ENCODE results near the gene KCNC2.
"Not testable (repeated sequence)": the region's sequence is repeated elsewhere in the genome, so short reads cannot be mapped to it uniquely, and the experiment has no call there.

Gene KCNC2

DNA sequence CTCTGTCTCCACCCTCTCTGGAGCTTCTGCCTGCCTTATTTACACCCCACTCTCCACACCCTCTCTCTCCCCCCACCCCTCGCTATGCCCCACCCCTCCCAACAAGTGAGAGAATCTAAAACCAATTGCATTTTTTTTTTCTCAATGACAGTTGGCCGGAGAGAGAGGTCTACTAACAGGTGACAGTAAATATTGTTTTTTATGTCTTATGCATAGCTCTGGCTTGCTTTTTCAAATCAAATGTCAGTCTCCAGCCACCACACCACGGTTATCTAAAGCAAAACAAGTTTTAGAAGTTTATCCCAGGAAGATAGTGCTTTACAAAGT lies at the start of gene KCNC2:
KCNC2 (minus strand) TSS at position 28 of the 327 bp plus-strand sequence.
- no peak for DNase-seq

DNA sequence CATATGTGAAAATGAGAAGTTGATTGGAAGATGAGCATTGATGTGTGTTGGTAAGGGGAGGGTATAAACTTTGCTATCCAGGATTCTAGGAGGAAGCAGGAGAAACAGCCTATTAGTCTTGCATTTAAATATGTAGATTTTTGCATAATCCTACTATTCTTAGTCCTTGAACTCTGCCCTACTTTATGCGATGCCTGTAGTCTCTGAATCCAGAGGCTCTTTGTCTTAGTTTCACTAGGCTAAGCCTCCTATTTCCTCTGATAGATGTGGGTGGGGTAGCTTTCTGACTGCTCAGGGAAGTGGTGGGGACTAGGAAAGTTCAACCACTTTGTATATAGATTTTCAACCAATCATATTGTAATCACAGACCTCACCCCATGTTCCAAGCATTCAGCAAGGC lies 49.5 kb upstream of the KCNC2 start:
- DNase-seq: no peak

DNA sequence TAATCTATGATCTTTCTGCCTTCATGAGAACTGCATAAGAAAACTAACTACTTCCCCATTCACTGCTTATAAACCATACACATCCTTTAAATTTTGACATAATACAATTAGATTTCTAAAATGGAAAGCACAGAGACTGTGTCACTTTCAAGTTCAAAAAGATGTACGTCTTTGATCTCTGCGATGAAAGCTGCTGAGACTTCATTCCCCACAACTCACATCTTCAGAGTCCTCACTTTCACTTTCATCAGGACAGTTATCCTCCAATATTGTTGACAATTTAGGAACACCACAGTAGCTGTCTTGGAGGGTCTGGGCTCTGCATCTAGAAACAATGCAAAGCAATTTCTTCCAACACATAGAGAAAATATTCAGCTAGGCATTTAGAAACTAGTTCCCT lies 47.9 kb upstream of the KCNC2 start:
- no peak for DNase-seq

DNA sequence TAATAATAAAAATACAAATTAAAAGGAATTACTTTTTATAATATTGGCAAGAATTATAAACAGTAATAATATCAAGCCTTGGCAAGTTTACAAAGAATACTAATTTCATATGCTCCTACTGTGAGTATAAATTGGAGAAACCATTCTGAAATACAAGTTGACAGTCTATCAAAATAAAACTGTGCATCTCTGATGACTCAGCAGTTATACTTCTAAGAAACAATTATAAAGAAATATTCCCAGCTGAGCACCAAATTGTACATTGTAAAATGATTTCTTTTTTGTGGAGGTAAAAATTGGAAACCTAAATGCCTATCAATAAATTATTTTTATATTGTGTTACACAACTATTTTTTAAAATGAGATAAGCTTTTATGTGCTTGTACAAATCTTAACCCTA lies 35.5 kb upstream of the KCNC2 start:
- no peak for DNase-seq

DNA sequence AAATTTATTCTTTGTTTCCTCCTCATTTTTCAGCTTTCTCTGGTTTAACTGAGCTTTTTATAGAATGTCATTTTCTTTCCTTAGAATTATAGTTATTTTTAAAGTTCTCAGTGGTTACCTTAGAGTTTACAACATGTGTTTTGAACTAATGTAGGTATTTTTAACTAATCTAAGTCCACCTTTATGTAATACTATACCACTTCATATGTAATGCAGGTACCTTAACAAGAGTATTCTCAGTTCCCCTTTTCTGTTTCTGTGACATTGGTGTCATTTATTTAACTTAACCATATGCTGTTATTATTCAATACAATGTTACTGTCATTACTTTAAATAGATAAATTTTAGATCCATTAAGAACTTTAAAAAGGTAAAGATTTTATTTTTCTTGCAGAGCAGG lies 30.3 kb upstream of the KCNC2 start:
- no peak for DNase-seq

DNA sequence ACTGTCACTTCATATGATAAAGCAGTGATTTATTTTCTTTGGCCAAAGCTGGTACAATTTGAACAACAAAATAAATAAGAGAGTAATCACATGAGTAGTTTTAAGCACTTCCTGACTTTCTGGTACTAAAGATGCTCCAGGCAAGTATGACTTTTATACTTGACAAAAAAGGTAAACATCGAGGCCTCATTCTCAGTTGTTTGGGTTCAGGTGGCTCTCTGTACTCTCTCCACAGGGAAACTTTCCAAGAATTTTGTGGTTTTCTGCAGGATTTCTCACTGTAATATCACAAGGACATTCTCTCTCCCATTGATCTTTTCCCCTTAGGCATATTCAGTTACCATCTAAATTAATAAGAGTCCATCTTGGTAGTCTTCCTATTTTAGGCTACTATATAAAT lies 26.6 kb upstream of the KCNC2 start:
- DNase-seq: peak in 1 of 2 experiments; percentile 13

DNA sequence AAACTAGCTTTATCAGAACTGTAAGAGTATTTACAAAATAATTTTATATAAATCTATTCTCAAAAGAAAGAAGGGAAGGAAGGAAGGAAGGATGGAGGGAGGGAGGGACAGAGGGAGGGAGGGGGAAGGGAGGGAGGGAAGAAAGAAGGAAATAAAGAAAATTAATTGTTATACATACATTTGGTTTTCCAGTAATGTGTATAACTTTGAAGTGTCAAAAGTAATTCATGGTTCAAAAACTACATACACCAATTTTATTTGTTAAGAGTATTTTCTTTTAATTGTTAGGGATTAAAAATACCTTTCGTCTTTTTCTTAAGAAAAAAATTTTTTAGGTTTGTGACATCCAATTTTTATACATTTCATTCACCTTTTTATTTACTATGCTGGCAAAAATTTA lies 17.5 kb upstream of the KCNC2 start:
- DNase-seq: no peak

DNA sequence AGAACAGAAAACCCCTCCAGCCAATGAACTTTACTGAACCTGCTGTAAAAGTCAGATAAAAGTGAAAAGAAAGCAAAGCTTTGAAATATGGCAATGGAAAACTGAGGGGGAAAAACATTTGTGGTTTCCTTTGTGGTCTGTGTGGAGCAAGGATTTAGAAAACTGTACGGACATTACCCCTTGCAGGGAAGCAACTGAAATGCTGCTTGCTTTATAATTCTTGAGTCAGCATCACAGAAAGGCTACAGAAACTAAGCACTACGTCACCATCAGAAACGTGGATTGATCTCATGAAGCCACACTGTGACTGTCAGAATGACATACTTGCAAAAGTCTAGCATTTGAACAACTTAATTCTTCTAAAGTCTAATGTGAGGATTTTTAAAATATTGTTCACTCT lies 2.4 kb upstream of the KCNC2 start:
- no peak for DNase-seq

DNA sequence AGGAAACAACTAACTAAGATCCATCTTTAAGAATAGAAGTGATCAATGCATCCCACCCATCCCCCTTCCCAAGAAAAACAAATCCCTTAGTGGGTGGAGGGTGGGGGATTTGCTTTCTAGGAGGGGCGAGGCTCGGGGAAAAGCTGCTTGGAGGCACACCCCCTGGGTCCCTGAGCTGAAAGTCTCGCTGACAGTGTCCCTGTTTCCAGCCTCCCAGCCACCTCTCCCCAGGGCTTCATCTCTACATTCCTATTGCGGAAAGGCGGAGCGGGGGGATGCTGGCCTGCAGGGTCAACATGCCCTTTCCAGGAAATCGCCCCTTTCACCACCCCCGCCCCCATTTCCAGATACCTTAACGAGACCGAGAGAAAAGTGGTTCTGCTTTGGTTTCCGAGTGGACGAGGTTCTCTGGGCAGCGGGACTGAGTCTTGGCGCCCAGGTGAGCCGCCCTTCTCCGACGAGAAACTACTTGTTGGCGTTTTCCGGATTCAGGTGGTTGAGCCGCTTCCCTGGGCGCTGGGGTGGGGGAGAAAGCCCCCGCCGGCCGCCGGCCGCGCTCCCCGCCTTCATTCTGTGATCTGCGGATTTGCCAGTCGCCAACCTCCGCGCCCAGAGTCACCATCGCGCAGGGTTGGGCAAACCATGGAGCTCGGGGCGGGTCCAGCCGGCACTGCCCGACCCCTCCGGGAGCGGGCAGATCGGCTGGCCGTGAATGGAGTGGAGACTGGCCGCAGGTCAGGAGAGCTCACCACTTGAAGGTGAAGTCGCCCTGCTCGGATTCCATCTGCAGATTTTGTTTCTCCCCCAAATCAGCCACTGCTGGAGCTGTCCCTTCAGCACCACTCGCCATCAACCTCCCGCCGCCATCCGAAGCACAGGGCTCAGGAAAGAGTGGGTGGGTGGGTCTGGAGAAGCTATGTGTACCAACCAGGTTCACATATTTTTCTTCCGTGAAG lies 505 bp downstream of the KCNC2 start:
- no peak for DNase-seq

DNA sequence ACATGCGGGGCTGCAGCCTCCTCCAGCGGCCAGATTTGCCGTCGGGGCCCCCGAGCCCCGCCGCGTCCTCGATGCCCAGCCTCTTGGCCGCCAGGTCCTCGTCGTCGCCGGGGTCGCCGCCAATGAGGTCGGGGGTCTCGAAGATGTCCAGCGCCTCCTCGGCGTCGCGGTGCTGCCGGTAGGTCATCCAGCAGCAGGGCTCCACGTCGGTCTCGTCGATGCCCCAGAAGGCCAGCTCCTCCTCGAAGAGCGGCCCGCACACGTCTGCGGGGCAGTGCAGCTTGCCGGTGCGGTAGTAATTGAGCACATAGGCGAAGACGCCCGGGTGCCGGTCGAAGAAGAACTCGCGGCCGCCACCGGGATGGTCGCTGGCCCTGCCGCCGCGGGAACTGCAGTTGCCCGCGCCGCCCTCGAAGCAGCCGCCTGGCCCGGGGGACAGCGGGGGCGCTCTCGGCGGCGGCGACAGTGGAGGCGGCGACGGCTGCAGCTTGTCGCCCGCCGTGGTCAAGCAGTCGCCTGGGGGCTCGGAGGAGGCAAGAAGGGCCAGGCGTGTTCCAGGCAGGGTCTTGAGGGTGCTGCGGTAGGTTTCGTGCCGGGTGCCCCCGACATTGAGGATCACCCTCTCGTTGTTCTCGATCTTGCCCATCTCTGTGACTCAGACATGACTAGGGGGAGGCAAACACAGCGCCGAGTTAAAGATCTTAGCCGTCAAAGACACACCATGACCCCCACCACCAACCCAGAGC lies 2.1 kb downstream of the KCNC2 start:
- DNase-seq: no peak

DNA sequence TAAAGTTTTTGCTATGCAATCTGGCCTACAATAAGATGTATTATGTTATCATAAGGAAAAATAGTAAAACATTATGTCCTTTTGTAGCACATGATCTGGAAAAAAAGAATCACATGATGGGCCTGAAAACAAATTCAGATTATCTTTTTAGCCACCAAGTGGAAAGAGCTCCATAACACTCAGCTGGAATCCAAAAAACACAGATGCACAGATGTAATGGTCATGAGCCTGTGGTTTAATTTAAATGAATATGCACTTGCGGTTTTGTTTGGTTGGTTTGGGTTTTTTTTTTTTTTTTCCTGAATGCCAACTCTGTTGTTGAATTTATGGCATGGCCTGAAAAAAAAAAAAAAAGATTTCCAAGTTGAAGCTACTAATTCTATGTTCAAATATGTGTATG lies 4.1 kb downstream of the KCNC2 start:
- no peak for DNase-seq

DNA sequence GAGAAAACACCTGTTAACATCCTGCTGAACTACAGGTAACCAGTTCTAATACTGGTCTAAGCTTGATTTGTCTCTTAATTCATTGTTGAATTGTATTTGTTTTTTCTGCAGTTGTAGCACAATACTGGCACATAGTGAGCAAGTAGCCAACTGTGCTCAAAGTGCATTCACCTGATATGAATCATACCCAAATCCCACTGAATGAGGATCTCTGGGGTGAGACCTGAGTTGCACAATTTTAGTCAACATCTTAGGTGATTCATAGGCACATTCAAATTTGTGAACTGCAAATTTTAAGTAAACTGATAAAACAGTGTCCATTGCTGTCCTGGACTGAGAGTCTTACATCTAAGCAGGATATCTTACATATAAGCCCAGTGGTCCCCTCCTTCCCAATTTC lies 12.8 kb downstream of the KCNC2 start:
- no peak for DNase-seq

DNA sequence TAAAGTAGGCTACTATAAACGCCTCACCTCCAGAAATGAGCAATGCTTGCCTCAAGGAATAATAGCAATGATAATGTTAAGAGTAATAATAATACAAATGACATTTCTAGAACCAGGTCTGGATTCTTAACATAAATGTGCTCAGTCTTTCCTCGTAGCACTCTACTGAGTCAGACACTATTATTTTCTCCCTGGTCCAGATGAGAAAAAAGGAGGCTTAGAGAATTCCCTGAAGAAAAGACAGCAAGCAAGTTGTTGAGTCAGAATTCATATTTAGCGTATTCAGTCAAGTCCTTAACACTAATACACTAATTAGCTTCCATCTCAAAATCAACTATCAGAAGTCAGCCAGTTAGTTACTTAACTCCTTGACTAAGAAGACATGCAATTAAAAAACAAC lies 13.2 kb downstream of the KCNC2 start:
- DNase-seq: no peak

DNA sequence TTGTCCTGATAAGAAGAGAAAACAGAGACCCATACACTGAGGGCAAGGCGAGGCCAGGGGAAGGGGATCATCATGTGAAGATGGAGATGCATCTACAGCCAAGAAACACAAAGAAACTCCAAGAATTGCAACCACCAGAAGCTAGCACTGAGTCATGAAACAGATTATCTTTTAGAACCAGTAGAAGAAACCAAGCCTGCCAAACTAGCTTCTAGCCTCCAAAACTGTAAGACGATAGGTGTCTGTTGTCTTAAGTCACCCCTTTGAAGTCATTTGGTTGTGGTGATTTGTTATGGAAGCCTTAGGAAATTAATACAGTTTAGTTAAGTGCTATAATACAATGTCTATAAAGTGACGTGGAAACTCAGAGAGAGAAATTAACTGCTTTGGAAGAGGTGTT lies 15.4 kb downstream of the KCNC2 start:
- no peak for DNase-seq

DNA sequence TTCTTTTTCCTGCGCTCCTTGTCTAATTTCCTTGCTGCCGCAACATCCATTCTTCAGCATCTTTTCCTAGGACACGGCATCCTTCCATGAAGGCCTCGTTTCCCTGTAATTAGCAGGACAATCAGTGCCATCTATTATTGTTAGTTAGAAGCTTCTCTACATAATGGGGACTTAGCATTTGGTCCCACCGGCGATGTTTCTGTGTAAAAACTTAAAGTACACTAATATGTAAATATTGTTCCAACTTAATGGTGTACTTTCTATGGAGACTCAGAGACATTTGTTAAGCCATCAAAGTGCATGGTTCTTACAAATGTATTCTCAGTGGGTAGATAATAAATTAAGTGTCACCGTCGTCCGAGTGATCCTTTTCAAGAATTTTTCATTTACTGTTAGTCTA lies 17.4 kb downstream of the KCNC2 start:
- DNase-seq: no peak

DNA sequence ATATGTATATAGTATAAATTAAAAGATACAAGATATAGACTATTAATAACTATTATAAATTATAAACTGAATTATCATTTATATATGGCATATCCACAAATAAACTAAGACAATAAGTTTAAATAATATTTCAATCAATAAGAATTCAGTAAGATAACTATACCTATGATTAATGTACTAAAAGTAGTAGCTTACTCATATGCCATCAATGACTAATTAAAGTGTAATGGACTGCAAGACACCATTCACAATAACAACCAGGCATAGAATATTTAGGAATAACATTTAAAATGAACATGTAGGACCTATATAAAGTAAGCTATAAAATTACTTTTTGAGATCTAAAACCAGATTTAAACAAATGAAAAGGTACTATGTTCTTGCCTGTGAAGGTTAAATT lies 18.8 kb downstream of the KCNC2 start:
- DNase-seq: no peak

DNA sequence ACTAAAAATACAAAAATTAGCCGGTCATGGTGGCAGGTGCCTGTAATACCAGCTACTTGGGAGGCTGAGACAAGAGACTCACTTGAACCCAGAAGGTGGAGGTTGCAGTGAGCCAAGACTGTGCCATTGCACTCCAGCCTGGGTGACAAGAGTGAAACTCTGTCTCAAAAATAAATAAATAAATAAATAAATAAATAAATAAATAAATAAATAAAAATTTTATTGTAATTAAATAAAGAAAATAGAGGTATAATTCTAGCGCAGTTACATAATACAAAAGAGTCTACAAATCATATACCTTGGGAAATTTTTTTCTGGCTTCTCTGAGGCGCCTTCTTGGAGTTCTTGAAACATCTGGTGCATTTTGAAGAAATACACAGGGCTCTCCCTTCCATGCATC lies 23.8 kb downstream of the KCNC2 start:
- not testable (repeated sequence) for DNase-seq

DNA sequence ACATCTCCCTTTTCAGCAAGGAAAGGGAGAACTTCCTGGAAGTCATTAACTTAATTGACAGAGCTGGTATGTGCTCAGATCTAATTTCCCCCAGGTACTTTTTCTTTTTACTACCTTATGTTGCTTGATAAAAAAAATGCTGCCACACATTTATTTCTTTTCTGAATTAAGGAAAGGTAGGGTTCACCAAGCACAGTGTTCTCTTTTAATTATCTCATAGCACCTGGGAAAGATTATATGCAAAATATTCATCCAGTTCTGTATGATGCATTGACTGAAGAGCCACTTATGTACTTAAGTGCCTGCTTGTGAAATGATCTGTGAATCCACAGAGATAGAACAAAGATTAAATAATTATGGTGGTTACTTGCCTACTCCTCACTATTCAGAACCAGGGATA lies 25.1 kb downstream of the KCNC2 start:
- no peak for DNase-seq

DNA sequence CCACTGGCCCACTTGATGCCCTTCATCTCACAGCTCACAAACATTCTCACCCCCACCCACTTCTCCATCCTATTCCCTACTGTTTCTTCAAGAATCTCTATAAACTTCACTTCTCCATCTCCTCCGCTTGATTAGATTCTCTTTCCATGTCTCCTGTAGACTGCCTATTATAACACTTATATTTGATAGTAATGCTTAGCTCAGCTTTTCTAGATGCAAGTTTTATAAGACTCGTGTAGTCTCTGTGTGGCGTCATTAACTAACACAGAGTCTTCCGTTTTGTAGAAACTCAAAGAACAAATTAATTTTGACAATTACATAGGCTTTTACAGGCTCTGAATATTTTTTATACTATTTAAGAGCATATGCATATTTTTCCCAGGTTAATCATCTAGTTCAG lies 25.7 kb downstream of the KCNC2 start:
- no peak for DNase-seq

DNA sequence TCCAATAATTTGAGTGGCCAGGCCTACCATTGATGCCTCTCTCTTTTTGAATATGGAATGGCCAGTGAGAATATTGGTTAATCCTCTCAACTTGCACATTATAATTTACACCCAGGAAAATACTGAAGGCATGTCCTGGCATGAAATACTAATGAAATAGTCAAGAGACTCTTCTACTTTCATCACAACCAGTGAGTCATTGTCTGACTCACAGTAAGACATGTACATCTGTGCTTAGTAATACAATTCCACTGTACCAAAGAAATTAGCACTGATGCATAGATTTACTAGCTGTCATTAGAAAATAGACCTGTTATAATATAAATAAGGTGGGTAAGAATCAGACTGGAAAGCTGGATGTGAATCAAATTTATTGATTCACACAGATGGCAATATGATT lies 31.6 kb downstream of the KCNC2 start:
- DNase-seq: peak; percentile 49 to 76

DNA sequence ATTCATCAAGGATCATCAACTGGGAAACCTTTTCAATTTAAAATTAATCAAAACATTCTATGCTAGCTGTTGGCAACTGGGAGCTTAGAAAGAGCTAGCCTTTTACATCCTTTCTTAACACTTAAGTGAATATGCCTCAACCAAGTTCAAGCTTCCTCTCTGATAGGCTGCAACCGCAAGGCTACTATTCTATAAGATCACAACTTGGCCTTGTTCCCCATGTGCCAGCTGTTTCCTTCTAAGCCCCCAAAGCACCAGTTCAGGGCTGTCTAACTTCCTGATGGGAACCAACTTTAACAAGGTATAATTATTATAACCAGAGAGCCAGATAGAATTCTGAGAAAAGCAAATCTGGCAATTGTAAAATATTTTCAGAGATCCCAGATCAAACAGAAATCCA lies 37.0 kb downstream of the KCNC2 start:
- DNase-seq: no peak

DNA sequence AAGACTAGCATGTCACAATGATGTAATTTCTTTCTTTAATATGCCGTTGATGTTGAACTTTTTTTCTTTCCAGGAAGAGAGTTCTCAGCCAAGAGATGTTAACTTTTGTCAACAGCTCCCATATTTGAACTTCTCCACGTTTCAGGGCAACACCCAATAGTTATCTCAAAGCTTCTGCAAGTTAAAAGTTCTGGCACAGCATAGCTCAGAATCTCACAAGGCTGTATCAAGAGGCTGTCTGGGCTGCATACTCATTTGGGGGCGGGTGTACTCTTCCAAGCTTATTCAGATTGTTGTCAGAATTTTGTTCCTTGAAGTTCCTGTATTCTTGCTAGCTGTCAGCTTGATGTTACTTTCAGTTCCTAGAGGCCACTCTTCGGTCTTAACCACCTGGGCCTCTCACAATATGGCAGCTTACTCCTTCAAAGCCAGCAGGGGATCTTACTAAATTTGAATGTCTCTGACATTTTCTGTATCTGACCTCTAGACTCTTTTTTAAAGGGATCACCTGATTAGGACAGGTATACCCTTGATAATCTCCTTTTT lies 38.9 kb downstream of the KCNC2 start:
- DNase-seq: no peak

DNA sequence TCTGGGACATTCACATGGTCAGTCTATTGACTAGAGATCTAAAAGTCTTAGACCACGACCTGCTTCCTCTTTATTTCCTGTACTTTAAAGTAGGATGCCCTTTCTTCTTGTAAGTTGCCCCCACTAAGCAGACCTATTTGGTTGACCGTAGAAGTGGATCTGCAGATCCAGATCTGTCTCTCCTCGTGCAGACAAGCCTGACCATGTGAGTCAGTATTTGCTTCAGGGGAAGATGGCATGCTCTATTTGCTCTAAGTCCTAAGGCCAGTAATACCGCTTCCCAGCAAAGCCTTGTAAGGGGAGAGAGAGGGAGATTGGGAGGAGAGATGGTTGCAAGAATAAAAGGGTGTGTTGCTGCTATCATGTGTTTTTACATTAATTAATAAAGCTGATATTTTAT lies 46.8 kb downstream of the KCNC2 start:
- DNase-seq: no peak

DNA sequence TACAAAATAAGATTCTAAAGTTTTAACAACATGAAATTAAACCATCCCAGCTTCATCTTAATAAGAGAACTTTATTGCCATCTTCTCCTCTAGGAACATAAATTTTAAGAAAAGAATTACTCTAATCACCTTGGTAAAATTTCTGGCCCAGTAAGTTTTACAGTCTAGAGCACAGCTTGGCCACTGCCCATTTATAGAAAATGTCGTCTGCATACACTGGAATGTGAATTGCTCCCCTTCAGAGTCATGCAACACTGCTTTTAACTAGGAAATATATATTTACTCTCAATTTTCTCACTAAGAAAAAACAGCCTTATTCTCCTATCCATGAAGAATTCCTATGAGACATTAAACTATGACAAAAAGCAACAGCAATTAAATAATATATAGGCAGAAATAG lies 48.2 kb downstream of the KCNC2 start:
- no peak for DNase-seq
